ENCODE data around the gene PREX1.

Gene PREX1

GRCh38 chr20:48766961-48767960 lies 60.5 kb downstream of the PREX1 start:
- POLR2A ChIA-PET: no interaction called here
- no peak for DNase-seq
- H3K4me3 ChIP-seq (ENCODE audit: control insufficient read depth in 1 of 7, extremely low read depth in 1 of 7, insufficient read depth in 4 of 7, low read depth in 2 of 7, low read length in 6 of 7): no peak overlapping the region
- H3K9me3 ChIP-seq (ENCODE audit: control extremely low read depth in 1 of 5, control insufficient read depth in 4 of 5, insufficient read depth in 2 of 5, low read depth in 1 of 5, low read length in 4 of 5): no peaks in the 10 kb centered on the region
- H3K27me3 ChIP-seq (replicated peaks in 2 of 5; ENCODE audit: control insufficient read depth in 4 of 5, insufficient read depth in 5 of 5, low read length in 4 of 5): no peaks in the 10 kb centered on the region
- WGBS (ENCODE audit: insufficient coverage): 94% methylated on average over 23 of the region's 27 CpGs
- no peaks in the 10 kb centered on the region for H3K36me3 ChIP-seq (ENCODE audit: control insufficient read depth in 4 of 4, insufficient read depth in 4 of 4, low read length in 3 of 4)
- CTCF ChIA-PET: interaction anchor here (1.0 to 1.1 kb wide), 2 partner anchors 8 to 21 kb away, joined by 3 to 4 read pairs; no protein-coding TSS in a partner anchor
- peaks cover 6 to 78% (median 53%) of the 10 kb centered on the region in 4 experiments for H3K4me1 ChIP-seq (ENCODE audit: control extremely low read depth in 1 of 4, control insufficient read depth in 4 of 4, insufficient read depth in 4 of 4, low read length in 3 of 4)
- H3K27ac ChIP-seq (ENCODE audit: insufficient read depth in 1 of 2, low read depth in 1 of 2, low read length in 2 of 2, poor library complexity in 1 of 2, severe bottlenecking in 2 of 2): no peak overlapping the region

- CTCF ChIA-PET: interaction anchor here (1.1 kb wide), 1 partner anchor 9 kb away, joined by 4 read pairs; no protein-coding TSS in a partner anchor
- Histone ChIP-seq H3K27me3 (replicated peaks in 2 of 5; ENCODE audit: control insufficient read depth in 4 of 5, insufficient read depth in 5 of 5, low read length in 4 of 5) (no peaks in the 10 kb centered on the region), H3K27ac (ENCODE audit: insufficient read depth in 1 of 2, low read depth in 1 of 2, low read length in 2 of 2, poor library complexity in 1 of 2, severe bottlenecking in 2 of 2) (no peak overlapping the region), H3K36me3 (ENCODE audit: control insufficient read depth in 4 of 4, insufficient read depth in 4 of 4, low read length in 3 of 4) (no peaks in the 10 kb centered on the region), H3K4me1 (ENCODE audit: control extremely low read depth in 1 of 4, control insufficient read depth in 4 of 4, insufficient read depth in 4 of 4, low read length in 3 of 4) (peaks cover 12 to 78% (median 53%) of the 10 kb centered on the region in 4 experiments), H3K4me3 (ENCODE audit: control insufficient read depth in 1 of 7, extremely low read depth in 1 of 7, insufficient read depth in 4 of 7, low read depth in 2 of 7, low read length in 6 of 7) (no peak overlapping the region), H3K9me3 (ENCODE audit: control extremely low read depth in 1 of 5, control insufficient read depth in 4 of 5, insufficient read depth in 2 of 5, low read depth in 1 of 5, low read length in 4 of 5) (no peaks in the 10 kb centered on the region)
- POLR2A ChIA-PET: no interaction called here
- DNase-seq: no peak
- 96% methylated on average over 7 of the region's 7 CpGs for WGBS (ENCODE audit: insufficient coverage)
Measured at GRCh38 chr20:48766205-48766604, 61.6 kb downstream of the PREX1 start.

- H3K27me3 ChIP-seq (replicated peaks in 2 of 5; ENCODE audit: control insufficient read depth in 4 of 5, insufficient read depth in 5 of 5, low read length in 4 of 5): no peaks in the 10 kb centered on the region
- ChIA-PET CTCF (no interaction called here), POLR2A (no interaction called here)
- H3K4me3 ChIP-seq (ENCODE audit: control insufficient read depth in 1 of 7, extremely low read depth in 1 of 7, insufficient read depth in 4 of 7, low read depth in 2 of 7, low read length in 6 of 7): no peak overlapping the region
- no peak overlapping the region for H3K27ac ChIP-seq (ENCODE audit: insufficient read depth in 1 of 2, low read depth in 1 of 2, low read length in 2 of 2, poor library complexity in 1 of 2, severe bottlenecking in 2 of 2)
- peaks cover 15 to 79% (median 55%) of the 10 kb centered on the region in 4 experiments for H3K4me1 ChIP-seq (ENCODE audit: control extremely low read depth in 1 of 4, control insufficient read depth in 4 of 4, insufficient read depth in 4 of 4, low read length in 3 of 4)
- 90% methylated on average over 4 of the region's 4 CpGs for WGBS (ENCODE audit: insufficient coverage)
- no peaks in the 10 kb centered on the region for H3K9me3 ChIP-seq (ENCODE audit: control extremely low read depth in 1 of 5, control insufficient read depth in 4 of 5, insufficient read depth in 2 of 5, low read depth in 1 of 5, low read length in 4 of 5)
- DNase-seq: no peak
- no peaks in the 10 kb centered on the region for H3K36me3 ChIP-seq (ENCODE audit: control insufficient read depth in 4 of 4, insufficient read depth in 4 of 4, low read length in 3 of 4)
Measured at GRCh38 chr20:48765359-48765758, 62.4 kb downstream of the PREX1 start.

- Histone ChIP-seq H3K27ac (ENCODE audit: insufficient read depth in 1 of 2, low read depth in 1 of 2, low read length in 2 of 2, poor library complexity in 1 of 2, severe bottlenecking in 2 of 2) (no peak overlapping the region), H3K4me1 (ENCODE audit: control extremely low read depth in 1 of 4, control insufficient read depth in 4 of 4, insufficient read depth in 4 of 4, low read length in 3 of 4) (peaks cover 25 to 80% (median 57%) of the 10 kb centered on the region in 4 experiments), H3K9me3 (ENCODE audit: control extremely low read depth in 1 of 5, control insufficient read depth in 4 of 5, insufficient read depth in 2 of 5, low read depth in 1 of 5, low read length in 4 of 5) (no peaks in the 10 kb centered on the region), H3K36me3 (ENCODE audit: control insufficient read depth in 4 of 4, insufficient read depth in 4 of 4, low read length in 3 of 4) (no peaks in the 10 kb centered on the region), H3K27me3 (replicated peaks in 2 of 5; ENCODE audit: control insufficient read depth in 4 of 5, insufficient read depth in 5 of 5, low read length in 4 of 5) (no peaks in the 10 kb centered on the region), H3K4me3 (ENCODE audit: control insufficient read depth in 1 of 7, extremely low read depth in 1 of 7, insufficient read depth in 4 of 7, low read depth in 2 of 7, low read length in 6 of 7) (no peak overlapping the region)
- POLR2A ChIA-PET: no interaction called here
- 86% methylated on average over 11 of the region's 13 CpGs for WGBS (ENCODE audit: insufficient coverage)
- DNase-seq: peak in 1 of 3 donors; percentile 59
- CTCF ChIA-PET: no interaction called here
Measured at GRCh38 chr20:48763216-48763914, 64.4 kb downstream of the PREX1 start.

GRCh38 chr20:48761874-48762273 lies 65.9 kb downstream of the PREX1 start:
- Histone ChIP-seq H3K27me3 (replicated peaks in 2 of 5; ENCODE audit: control insufficient read depth in 4 of 5, insufficient read depth in 5 of 5, low read length in 4 of 5) (no peaks in the 10 kb centered on the region), H3K4me1 (ENCODE audit: control extremely low read depth in 1 of 4, control insufficient read depth in 4 of 4, insufficient read depth in 4 of 4, low read length in 3 of 4) (peaks cover 25 to 78% (median 67%) of the 10 kb centered on the region in 4 experiments), H3K36me3 (ENCODE audit: control insufficient read depth in 4 of 4, insufficient read depth in 4 of 4, low read length in 3 of 4) (peaks cover 0 to 10% (median 0%) of the 10 kb centered on the region in 4 experiments), H3K9me3 (ENCODE audit: control extremely low read depth in 1 of 5, control insufficient read depth in 4 of 5, insufficient read depth in 2 of 5, low read depth in 1 of 5, low read length in 4 of 5) (no peaks in the 10 kb centered on the region), H3K4me3 (ENCODE audit: control insufficient read depth in 1 of 7, extremely low read depth in 1 of 7, insufficient read depth in 4 of 7, low read depth in 2 of 7, low read length in 6 of 7) (no peak overlapping the region), H3K27ac (ENCODE audit: insufficient read depth in 1 of 2, low read depth in 1 of 2, low read length in 2 of 2, poor library complexity in 1 of 2, severe bottlenecking in 2 of 2) (peak overlapping the region; percentile 58 to 82)
- CTCF ChIA-PET: interaction anchor here (3.0 kb wide), 1 partner anchor 11 kb away, joined by 15 read pairs; no protein-coding TSS in a partner anchor
- no peak for DNase-seq
- 93% methylated on average over 3 of the region's 3 CpGs for WGBS (ENCODE audit: insufficient coverage)
- POLR2A ChIA-PET: no interaction called here

- peaks cover 0 to 10% (median 0%) of the 10 kb centered on the region in 4 experiments for H3K36me3 ChIP-seq (ENCODE audit: control insufficient read depth in 4 of 4, insufficient read depth in 4 of 4, low read length in 3 of 4)
- DNase-seq: peak; percentile 46 to 92 (median 91)
- H3K4me1 ChIP-seq (ENCODE audit: control extremely low read depth in 1 of 4, control insufficient read depth in 4 of 4, insufficient read depth in 4 of 4, low read length in 3 of 4): peaks cover 25 to 75% (median 64%) of the 10 kb centered on the region in 4 experiments
- H3K9me3 ChIP-seq (ENCODE audit: control extremely low read depth in 1 of 5, control insufficient read depth in 4 of 5, insufficient read depth in 2 of 5, low read depth in 1 of 5, low read length in 4 of 5): peaks cover 0 to under 1% (median 0%) of the 10 kb centered on the region in 5 experiments
- peak overlapping the region in 3 of 7 experiments; percentile 1 to 38 (median 37) for H3K4me3 ChIP-seq (ENCODE audit: control insufficient read depth in 1 of 7, extremely low read depth in 1 of 7, insufficient read depth in 4 of 7, low read depth in 2 of 7, low read length in 6 of 7)
- no peaks in the 10 kb centered on the region for H3K27me3 ChIP-seq (replicated peaks in 2 of 5; ENCODE audit: control insufficient read depth in 4 of 5, insufficient read depth in 5 of 5, low read length in 4 of 5)
- peak overlapping the region; percentile 58 to 82 for H3K27ac ChIP-seq (ENCODE audit: insufficient read depth in 1 of 2, low read depth in 1 of 2, low read length in 2 of 2, poor library complexity in 1 of 2, severe bottlenecking in 2 of 2)
- CTCF ChIA-PET: interaction anchor here (3.0 kb wide), 1 partner anchor 11 kb away, joined by 15 read pairs; no protein-coding TSS in a partner anchor
- POLR2A ChIA-PET: interaction anchor here (0.6 to 1.6 kb wide), 2 partner anchors 12 to 161 kb away, joined by 3 to 5 read pairs; no protein-coding TSS in a partner anchor
- WGBS (ENCODE audit: insufficient coverage): 90% methylated on average over 7 of the region's 12 CpGs
Measured at GRCh38 chr20:48761023-48761785, 66.6 kb downstream of the PREX1 start.

All from common myeloid progenitor, CD34-positive (primary cell).